IPS-NIHi11 (cell line): ENCODE measurements around the gene SPACA7.

ENCODE experiments used
- DNase-seq: peaks from one replicate; pipeline ENCODE4 v3.0.0; 2012; ENCODE audit warnings: mixed read lengths, low spot score

The SPACA7 gene

GRCh38 chr13:112465251-112466131 lies 89.3 kb downstream of the SPACA7 start:
- DNase-seq: no peak

GRCh38 chr13:112466132-112467058 lies 90.2 kb downstream of the SPACA7 start:
- DNase-seq: no peak

GRCh38 chr13:112467236-112467635 lies 91.1 kb downstream of the SPACA7 start:
- DNase-seq: no peak

GRCh38 chr13:112468069-112468468 lies 91.9 kb downstream of the SPACA7 start:
- DNase-seq: no peak

GRCh38 chr13:112469071-112469745 lies 93.1 kb downstream of the SPACA7 start:
- DNase-seq: no peak

- no peak for DNase-seq
These were observed 97.7 kb downstream of the SPACA7 start for GRCh38 chr13:112473818-112474217.

GRCh38 chr13:112474869-112475268 lies 98.7 kb downstream of the SPACA7 start:
- no peak for DNase-seq

GRCh38 chr13:112475889-112476288 lies 99.7 kb downstream of the SPACA7 start:
- DNase-seq: no peak

GRCh38 chr13:112477070-112477619 lies 101.0 kb downstream of the SPACA7 start:
- DNase-seq: no peak

- DNase-seq: no peak
These were observed 103.2 kb downstream of the SPACA7 start for GRCh38 chr13:112479389-112479788.

- no peak for DNase-seq
These were observed 105.3 kb downstream of the SPACA7 start for GRCh38 chr13:112481458-112481857.

- DNase-seq: no peak
These were observed 107.1 kb downstream of the SPACA7 start for GRCh38 chr13:112483299-112483698.
